Transverse colon (tissue), 3 donors: Measurements from ENCODE around the gene VAV2.

Experiments
- CTCF ChIP-seq, 5 experiments: fragments of 200-600 bp in 3 of 5; fragments of 450-650 bp in 2 of 5; sonication (generic) in 3 of 5; IDR thresholded peaks; 1 replicate in 2 of 5; 2 replicates in 3 of 5; pipeline ENCODE4 v1.5.1; 2016 to 2017; ENCODE audit warnings: antibody characterized with exemption in 5 of 5, inconsistent platforms in 3 of 5, mild to moderate bottlenecking in 2 of 5, moderate library complexity in 1 of 5
- EP300 ChIP-seq: sonication (generic); formaldehyde crosslinking; IDR thresholded peaks from one replicate; pipeline ENCODE4 v1.6.1; 2017; ENCODE audit warnings: antibody characterized with exemption, low read depth
- POLR2A ChIP-seq: fragments of 450-650 bp; IDR thresholded peaks from one replicate; pipeline ENCODE4 v1.6.1; 2016; ENCODE audit warnings: antibody characterized with exemption, mild to moderate bottlenecking, moderate library complexity

GRCh38 chr9:133973111-133973790, 18.9 kb downstream of the VAV2 start:
- TF ChIP-seq POLR2A (no peak), CTCF (IDR thresholded peaks at IDR 0.05) (no peak), EP300 (no peak)
